Esophagus (tissue), 2 donors: ENCODE data around the gene DSN1. TPM values are rescaled to one million over a fixed set of nuclear protein-coding genes. Genes with fewer than 3 reads are reported as not detected.

ENCODE experiments used
- H3K27ac ChIP-seq, 2 donors: one replicate each; pipeline ENCODE4 v1.5.1; 2013; ENCODE audit warnings: low read depth in 2 of 2, mild to moderate bottlenecking in 2 of 2, inconsistent platforms in 1 of 2, low read length in 1 of 2, moderate library complexity in 1 of 2
- H3K27me3 ChIP-seq, 2 donors: one replicate each; pipeline ENCODE4 v1.6.1; 2013; ENCODE audit warnings: low read length in 2 of 2, control low read depth in 1 of 2, mild to moderate bottlenecking in 1 of 2; ENCODE audit not compliant: insufficient read depth in 2 of 2, control insufficient read depth in 1 of 2
- H3K36me3 ChIP-seq, 2 donors: one replicate each; pipeline ENCODE4 v1.6.1; 2013; ENCODE audit warnings: low read length in 1 of 2; ENCODE audit not compliant: control insufficient read depth in 2 of 2, insufficient read depth in 2 of 2
- H3K4me1 ChIP-seq, 2 donors: one replicate each; pipeline ENCODE4 v1.6.1; 2013; ENCODE audit warnings: low read length in 1 of 2; ENCODE audit not compliant: control insufficient read depth in 2 of 2, insufficient read depth in 2 of 2
- H3K4me3 ChIP-seq, 2 donors: one replicate each; pipeline ENCODE4 v1.5.1; 2013; ENCODE audit warnings: low read length in 2 of 2, mild to moderate bottlenecking in 2 of 2, low read depth in 1 of 2, moderate library complexity in 1 of 2
- H3K9me3 ChIP-seq, 2 donors: one replicate each; pipeline ENCODE4 v1.6.1; 2013; ENCODE audit warnings: mild to moderate bottlenecking in 2 of 2, low read depth in 1 of 2, low read length in 1 of 2, moderate library complexity in 1 of 2; ENCODE audit not compliant: control insufficient read depth in 2 of 2, insufficient read depth in 1 of 2
- WGBS, 2 donors: extraction: QIAGEN DNeasy Blood & Tissue Kit; methylation state at CpG; one replicate each; pipeline ENCODE4 v1.1.7; 2013; 5-methylcytosine and 5-hydroxymethylcytosine counted together
- polyA plus RNA-seq, 2 donors: library from polyadenylated mRNA; stranded (reverse); fragments of 200-250 nt; gene quantifications; one replicate each; pipeline ENCODE4 v1.2.3, GENCODE V29; 2013
- donor health status: healthy with polysubstance abuse.
- donor health status: Bipolar disorder and iron deficiency.

Gene DSN1, protein sequence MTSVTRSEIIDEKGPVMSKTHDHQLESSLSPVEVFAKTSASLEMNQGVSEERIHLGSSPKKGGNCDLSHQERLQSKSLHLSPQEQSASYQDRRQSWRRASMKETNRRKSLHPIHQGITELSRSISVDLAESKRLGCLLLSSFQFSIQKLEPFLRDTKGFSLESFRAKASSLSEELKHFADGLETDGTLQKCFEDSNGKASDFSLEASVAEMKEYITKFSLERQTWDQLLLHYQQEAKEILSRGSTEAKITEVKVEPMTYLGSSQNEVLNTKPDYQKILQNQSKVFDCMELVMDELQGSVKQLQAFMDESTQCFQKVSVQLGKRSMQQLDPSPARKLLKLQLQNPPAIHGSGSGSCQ
- 1 to 10 TPM; 7.6 to 9.4 TPM for polyA plus RNA-seq

DNA sequence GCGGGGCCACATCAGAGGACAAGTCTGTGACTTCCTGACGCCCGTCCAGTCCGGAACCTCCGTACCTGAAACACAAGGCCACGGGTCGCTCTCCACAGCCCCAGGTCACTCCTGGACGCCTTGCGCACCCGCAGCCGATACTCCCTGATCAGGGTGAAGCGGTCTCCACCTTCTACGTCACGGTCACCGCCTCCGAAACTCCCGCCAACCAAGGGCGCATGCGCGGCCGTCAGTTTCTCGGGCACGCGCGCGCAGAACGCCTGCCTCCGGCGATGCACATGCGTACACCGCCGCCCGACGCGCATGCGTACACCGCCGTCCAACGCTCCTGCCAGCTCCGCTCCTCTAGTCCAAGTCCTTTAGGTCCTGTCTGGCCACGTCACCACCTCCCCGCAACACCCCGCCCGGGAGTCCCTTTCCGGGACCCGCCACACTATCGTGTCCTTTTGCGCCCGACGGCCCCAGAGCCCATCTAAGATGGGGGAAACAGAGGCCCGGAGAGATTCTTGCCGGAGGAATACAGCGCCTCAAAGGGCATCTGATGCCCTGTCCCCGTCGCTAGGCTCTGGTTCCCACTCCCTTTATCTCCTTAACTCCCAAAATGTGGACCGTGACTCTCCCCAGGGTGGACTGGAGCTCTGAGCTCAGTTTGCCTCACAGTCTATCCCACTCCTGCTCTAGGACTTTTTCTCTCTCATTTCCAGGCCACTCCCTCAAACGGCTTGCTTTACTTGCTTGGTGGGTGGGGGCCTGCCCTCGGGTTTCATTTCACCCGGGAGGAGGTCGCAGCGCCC lies at the start of gene DSN1:
Gene DSN1 (minus strand): TSS at position 167 of the 794 bp plus-strand sequence. CDS start 2,305 bp downstream, outside the sequence.
- WGBS, 2 donors = 0% methylated on average over 56 to 61 of the region's 61 CpGs
- H3K4me3 ChIP-seq = peak within 1 kb of the TSS; percentile 69 to 79
- H3K27ac ChIP-seq = peak within 1 kb of the TSS; percentile 90 to 96

DNA sequence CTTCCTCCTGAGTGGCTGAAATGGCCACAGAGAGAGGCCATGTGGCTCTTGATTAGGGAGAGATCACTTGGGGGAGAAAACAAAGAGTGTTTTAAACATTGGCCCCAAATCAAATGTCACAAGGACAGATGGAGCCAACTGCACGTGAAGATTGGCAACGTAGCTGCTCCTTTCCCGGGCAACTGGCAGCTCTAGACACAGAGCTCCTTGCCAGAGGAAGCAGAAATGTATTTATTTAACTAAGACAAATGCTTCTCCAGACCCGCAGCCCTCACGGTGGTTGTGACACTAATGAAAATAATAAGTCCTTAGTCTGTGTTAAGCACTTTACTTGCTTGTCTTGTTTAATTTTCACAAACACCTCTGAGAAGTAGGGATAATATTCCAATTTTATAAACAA lies 49.6 kb upstream of the DSN1 start:
- WGBS, 2 donors = 27 to 40% methylated on average over 5 of the region's 5 CpGs
- Histone ChIP-seq H3K4me1 (peaks cover 6 to 13% of the 10 kb centered on the region in 2 donors), H3K36me3 (peaks cover under 1 to 12% of the 10 kb centered on the region in 2 donors), H3K9me3 (peaks cover 0 to 1% of the 10 kb centered on the region in 2 donors), H3K4me3 (no peak overlapping the region), H3K27ac (peak overlapping the region; percentile 27 to 32), H3K27me3 (no peaks in the 10 kb centered on the region)

More for the DNA sequence above, at the start of gene DSN1:
- no peaks in the 10 kb centered on the region for H3K4me1 ChIP-seq
- no peaks in the 10 kb centered on the region for H3K27me3 ChIP-seq
- H3K36me3 ChIP-seq = no peaks in the 10 kb centered on the region
- H3K9me3 ChIP-seq = no peaks in the 10 kb centered on the region

DNA sequence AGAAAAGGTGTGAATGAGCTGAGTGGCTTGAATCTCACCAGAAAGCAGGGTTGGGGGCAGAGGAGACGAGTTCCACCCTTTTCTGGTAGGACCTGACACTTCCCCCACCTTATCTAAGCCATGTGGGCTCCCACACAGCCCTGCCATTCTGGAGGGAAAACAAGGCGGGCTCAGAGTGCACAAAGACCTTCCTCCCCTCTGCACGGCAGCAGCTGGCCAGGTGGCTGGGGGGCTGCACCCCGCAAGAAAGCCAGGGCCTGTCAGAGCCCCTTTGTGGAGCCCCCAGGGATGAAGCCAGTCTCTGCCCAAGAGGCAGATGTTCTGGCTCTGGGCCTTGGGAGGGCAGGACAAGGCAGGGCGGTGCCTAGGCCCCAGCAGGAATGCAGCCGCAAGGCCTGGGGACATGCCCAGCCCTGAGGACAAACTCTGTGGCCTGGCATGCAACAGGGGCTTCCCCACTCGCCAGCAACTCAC lies 48.4 kb upstream of the DSN1 start:
- 55 to 72% methylated on average over 7 of the region's 7 CpGs for WGBS, 2 donors
- H3K27me3 ChIP-seq = no peaks in the 10 kb centered on the region
- H3K36me3 ChIP-seq = peaks cover 0 to 10% of the 10 kb centered on the region in 2 donors
- no peak overlapping the region for H3K4me3 ChIP-seq
- peaks cover 6 to 8% of the 10 kb centered on the region in 2 donors for H3K4me1 ChIP-seq
- H3K27ac ChIP-seq = peak overlapping the region in 1 of 2 donors; percentile 0
- H3K9me3 ChIP-seq = no peaks in the 10 kb centered on the region

DNA sequence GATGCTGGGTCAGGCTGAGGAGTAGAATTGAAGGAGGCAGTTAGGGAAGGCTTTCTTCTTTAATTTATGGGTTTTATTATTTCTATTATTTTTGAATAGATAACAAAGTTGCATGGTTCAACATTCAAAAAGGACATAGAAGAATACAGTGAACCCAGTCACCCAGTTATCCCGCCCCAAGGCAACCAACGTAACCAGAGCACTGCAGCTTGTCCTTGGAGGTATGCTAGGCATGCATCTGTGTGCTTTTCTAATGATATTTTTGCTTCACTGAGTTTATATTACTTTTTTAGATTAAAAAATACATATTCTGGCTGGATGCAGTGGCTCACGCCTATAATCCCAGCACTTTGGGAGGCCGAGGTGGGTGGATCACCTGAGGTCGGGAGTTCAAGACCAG lies 47.4 kb upstream of the DSN1 start:
- H3K4me1 ChIP-seq = peaks cover 6 to 8% of the 10 kb centered on the region in 2 donors
- no peaks in the 10 kb centered on the region for H3K27me3 ChIP-seq
- no peaks in the 10 kb centered on the region for H3K9me3 ChIP-seq
- H3K27ac ChIP-seq = no peak overlapping the region
- 82 to 83% methylated on average over 5 of the region's 5 CpGs for WGBS, 2 donors
- no peak overlapping the region for H3K4me3 ChIP-seq
- H3K36me3 ChIP-seq = peaks cover 0 to 13% of the 10 kb centered on the region in 2 donors

DNA sequence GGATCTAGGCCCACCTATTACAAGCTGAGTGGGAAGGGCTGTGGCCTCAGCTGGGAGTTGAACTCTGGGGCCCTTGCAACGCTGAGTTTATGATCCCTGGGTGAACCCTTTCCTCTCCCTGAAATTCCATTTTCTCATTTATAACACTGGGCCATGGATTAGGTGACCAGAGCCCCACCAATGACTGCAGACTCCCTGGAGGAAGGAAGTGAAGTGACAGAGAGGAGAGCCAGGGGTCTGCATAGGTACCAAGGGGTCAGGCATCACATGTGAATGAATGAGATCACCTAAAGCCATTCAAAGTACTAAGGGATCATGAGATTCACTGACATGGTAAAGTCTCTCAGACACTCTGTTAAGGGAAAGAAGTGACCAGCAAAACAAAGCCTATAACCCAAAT lies 46.5 kb upstream of the DSN1 start:
- WGBS, 2 donors = 14 to 33% methylated on average over 1 of the region's 1 CpG
- H3K27ac ChIP-seq = peak overlapping the region; percentile 66 to 87
- no peaks in the 10 kb centered on the region for H3K9me3 ChIP-seq
- H3K4me1 ChIP-seq = peaks cover 6 to 12% of the 10 kb centered on the region in 2 donors
- H3K36me3 ChIP-seq = peaks cover 0 to 15% of the 10 kb centered on the region in 2 donors
- no peaks in the 10 kb centered on the region for H3K27me3 ChIP-seq
- no peak overlapping the region for H3K4me3 ChIP-seq

DNA sequence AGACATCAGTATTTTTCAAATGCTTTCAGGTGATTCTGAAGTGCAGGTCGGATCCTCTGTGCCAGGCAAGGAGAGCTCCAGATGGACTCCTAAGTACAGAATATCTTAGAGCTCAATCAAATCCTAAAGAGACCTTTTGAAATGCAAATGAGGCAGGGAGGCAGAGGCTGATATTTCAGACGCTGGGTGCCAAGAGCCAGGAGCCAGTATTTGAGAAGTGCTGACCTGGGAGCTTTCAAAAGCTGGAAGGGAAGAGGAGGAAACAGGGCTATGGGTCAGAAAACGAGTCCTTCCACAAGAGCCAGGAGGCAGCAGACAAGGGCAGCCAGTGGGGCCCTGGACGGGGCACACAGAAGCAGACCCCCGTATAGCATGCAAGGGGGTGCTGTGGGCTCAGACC lies 46.1 kb upstream of the DSN1 start:
- peaks cover 0 to 16% of the 10 kb centered on the region in 2 donors for H3K36me3 ChIP-seq
- peak overlapping the region; percentile 66 to 87 for H3K27ac ChIP-seq
- H3K9me3 ChIP-seq = no peaks in the 10 kb centered on the region
- no peak overlapping the region for H3K4me3 ChIP-seq
- 32 to 36% methylated on average over 5 of the region's 5 CpGs for WGBS, 2 donors
- H3K27me3 ChIP-seq = no peaks in the 10 kb centered on the region
- peaks cover 6 to 12% of the 10 kb centered on the region in 2 donors for H3K4me1 ChIP-seq

DNA sequence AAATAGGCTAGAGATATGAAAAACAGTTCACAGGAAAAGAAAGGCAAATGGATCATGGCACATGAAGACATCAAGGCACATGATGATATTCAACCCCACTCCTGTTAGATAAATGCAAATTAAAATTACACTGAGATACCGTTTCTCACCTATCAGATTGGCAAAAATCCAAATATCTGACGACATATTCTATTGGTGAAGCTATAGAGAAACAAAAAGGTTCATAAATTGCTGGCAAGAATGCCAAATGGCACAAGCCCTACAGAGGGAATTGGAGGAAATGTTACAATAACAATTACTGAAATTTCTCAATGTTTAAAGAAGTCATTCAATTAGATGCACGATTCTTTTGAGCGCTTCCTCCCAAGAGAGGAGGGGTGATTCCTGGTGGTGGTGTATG lies 45.3 kb upstream of the DSN1 start:
- H3K4me3 ChIP-seq = no peak overlapping the region
- WGBS, 2 donors = 51 to 64% methylated on average over 4 of the region's 4 CpGs
- peaks cover 0 to 16% of the 10 kb centered on the region in 2 donors for H3K36me3 ChIP-seq
- H3K27me3 ChIP-seq = no peaks in the 10 kb centered on the region
- no peak overlapping the region for H3K27ac ChIP-seq
- no peaks in the 10 kb centered on the region for H3K9me3 ChIP-seq
- peaks cover 6 to 12% of the 10 kb centered on the region in 2 donors for H3K4me1 ChIP-seq

DNA sequence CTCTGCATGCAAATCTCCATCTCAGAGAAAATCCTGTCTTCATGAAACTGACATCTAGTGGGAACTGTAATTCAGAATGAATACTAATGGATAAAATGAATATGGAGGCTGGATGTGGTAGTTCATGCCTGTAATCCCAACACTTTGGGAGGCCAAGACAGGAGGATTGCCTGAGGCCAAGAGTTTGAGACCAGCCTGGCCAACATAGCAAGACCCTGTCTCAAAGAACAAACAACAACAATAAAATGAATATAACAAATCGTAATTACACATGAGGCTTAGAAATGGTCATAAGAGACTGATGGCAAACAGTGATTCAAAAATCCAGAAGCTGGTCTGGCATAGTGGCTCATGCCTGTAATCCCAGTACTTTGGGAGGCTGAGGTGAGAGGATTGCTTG lies 44.6 kb upstream of the DSN1 start:
- Histone ChIP-seq H3K4me3 (no peak overlapping the region), H3K36me3 (peaks cover 0 to 16% of the 10 kb centered on the region in 2 donors), H3K4me1 (peaks cover 6 to 12% of the 10 kb centered on the region in 2 donors), H3K9me3 (no peaks in the 10 kb centered on the region), H3K27me3 (no peaks in the 10 kb centered on the region), H3K27ac (no peak overlapping the region)
- WGBS, 2 donors = 94 to 98% methylated on average over 1 of the region's 1 CpG

DNA sequence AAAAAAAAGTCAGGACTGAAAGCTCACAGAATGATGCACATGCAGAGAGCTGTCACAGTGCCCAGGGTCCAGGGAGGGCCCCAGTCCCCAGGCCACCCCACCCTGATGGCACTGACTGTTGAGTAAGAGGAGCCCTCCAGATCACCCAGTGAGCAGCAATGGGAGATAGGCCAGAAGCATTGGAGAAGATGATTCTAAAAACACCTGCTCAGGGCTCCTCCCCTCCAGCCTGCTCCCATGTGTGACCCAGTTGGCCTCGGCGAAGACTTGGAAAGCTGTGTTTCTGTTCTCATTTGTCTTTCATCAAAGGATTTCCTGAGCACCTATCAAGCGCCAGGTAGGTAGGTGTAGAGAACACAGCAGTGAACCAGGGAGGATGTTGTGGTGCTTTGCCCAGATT lies 43.9 kb upstream of the DSN1 start:
- WGBS, 2 donors = 95 to 98% methylated on average over 3 of the region's 3 CpGs
- H3K36me3 ChIP-seq = peaks cover 0 to 16% of the 10 kb centered on the region in 2 donors
- H3K27me3 ChIP-seq = no peaks in the 10 kb centered on the region
- peaks cover 6 to 14% of the 10 kb centered on the region in 2 donors for H3K4me1 ChIP-seq
- H3K27ac ChIP-seq = no peak overlapping the region
- no peaks in the 10 kb centered on the region for H3K9me3 ChIP-seq
- no peak overlapping the region for H3K4me3 ChIP-seq
